Panc1 (cell line): ENCODE results near the gene STAT5A.

ENCODE experiments used
- POLR2AphosphoS5 ChIP-seq: IDR thresholded peaks from 2 replicates; pipeline ENCODE4 v1.6.1; 2012; ENCODE audit warnings: mild to moderate bottlenecking, low read depth, low read length, moderate library complexity
- TCF7L2 ChIP-seq: IDR thresholded peaks from 2 replicates; pipeline ENCODE4 v1.6.1; 2011; ENCODE audit warnings: mild to moderate bottlenecking, low read depth, low read length, inconsistent platforms
- TF ChIP-seq, protein P1 (sequence below), 2 experiments: IDR thresholded peaks; 2 replicates each; pipeline ENCODE4 v1.6.1; 2011 to 2012; ENCODE audit warnings: low read depth in 2 of 2, control low read depth in 1 of 2, low read length in 1 of 2, mild to moderate bottlenecking in 1 of 2, moderate library complexity in 1 of 2; ENCODE audit not compliant: insufficient read depth in 1 of 2
- TF ChIP-seq, protein P2 (sequence below): fragments of 450-650 bp; IDR thresholded peaks from 2 replicates; pipeline ENCODE4 v1.5.1; 2017; ENCODE audit warnings: mild to moderate bottlenecking

DNA sequence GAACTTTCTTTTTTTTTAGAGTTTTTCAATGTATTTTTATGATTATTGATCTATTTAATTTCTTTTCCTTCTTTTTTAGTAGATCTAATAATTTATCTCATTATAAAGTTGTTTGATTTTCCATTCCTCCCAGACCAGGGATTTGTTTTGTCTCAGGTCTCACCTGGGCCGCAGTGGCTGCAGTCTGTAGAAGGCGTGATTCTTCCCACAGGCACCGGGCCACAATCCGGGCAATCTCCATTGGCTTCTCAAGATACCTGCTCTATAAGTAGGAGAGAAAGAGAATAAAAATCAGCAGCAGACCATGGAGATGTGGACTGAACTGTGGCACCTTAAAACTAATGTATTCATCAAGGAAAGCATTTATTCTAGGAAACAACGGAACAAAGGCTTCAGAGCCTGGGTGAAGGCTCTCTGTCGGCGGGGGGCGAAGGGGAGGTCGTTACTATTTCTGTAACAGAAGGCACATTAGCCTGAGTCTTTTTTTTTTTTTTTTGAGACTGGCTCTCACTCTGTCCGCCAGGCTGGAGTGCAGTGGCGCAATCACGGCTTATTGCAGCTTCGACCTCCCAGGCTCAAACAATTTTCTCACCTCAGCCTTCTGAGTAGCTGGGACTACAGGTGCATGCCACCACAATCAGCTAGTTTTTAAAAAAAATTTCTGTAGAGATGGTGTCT is 57.2 kb downstream of the STAT5A start:
- TF ChIP-seq POLR2AphosphoS5 (no peak), TCF7L2 (no peak)
- TF ChIP-seq, protein P1, sequence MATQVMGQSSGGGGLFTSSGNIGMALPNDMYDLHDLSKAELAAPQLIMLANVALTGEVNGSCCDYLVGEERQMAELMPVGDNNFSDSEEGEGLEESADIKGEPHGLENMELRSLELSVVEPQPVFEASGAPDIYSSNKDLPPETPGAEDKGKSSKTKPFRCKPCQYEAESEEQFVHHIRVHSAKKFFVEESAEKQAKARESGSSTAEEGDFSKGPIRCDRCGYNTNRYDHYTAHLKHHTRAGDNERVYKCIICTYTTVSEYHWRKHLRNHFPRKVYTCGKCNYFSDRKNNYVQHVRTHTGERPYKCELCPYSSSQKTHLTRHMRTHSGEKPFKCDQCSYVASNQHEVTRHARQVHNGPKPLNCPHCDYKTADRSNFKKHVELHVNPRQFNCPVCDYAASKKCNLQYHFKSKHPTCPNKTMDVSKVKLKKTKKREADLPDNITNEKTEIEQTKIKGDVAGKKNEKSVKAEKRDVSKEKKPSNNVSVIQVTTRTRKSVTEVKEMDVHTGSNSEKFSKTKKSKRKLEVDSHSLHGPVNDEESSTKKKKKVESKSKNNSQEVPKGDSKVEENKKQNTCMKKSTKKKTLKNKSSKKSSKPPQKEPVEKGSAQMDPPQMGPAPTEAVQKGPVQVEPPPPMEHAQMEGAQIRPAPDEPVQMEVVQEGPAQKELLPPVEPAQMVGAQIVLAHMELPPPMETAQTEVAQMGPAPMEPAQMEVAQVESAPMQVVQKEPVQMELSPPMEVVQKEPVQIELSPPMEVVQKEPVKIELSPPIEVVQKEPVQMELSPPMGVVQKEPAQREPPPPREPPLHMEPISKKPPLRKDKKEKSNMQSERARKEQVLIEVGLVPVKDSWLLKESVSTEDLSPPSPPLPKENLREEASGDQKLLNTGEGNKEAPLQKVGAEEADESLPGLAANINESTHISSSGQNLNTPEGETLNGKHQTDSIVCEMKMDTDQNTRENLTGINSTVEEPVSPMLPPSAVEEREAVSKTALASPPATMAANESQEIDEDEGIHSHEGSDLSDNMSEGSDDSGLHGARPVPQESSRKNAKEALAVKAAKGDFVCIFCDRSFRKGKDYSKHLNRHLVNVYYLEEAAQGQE (IDR thresholded peaks at IDR 0.05; ENCODE audit: insufficient read depth in 1 of 2, low read depth in 2 of 2, low read length in 1 of 2): no peak
- TF ChIP-seq, protein P2, sequence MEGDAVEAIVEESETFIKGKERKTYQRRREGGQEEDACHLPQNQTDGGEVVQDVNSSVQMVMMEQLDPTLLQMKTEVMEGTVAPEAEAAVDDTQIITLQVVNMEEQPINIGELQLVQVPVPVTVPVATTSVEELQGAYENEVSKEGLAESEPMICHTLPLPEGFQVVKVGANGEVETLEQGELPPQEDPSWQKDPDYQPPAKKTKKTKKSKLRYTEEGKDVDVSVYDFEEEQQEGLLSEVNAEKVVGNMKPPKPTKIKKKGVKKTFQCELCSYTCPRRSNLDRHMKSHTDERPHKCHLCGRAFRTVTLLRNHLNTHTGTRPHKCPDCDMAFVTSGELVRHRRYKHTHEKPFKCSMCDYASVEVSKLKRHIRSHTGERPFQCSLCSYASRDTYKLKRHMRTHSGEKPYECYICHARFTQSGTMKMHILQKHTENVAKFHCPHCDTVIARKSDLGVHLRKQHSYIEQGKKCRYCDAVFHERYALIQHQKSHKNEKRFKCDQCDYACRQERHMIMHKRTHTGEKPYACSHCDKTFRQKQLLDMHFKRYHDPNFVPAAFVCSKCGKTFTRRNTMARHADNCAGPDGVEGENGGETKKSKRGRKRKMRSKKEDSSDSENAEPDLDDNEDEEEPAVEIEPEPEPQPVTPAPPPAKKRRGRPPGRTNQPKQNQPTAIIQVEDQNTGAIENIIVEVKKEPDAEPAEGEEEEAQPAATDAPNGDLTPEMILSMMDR: no peak
